ENCODE measurements around the gene CCDC178.
A peak's percentile ranks its signal among the peaks of the same experiment; 100 is the strongest.
"Not testable (repeated sequence)": the region's sequence is repeated elsewhere in the genome, so short reads cannot be mapped to it uniquely, and the experiment has no call there.

CCDC178 gene

DNA sequence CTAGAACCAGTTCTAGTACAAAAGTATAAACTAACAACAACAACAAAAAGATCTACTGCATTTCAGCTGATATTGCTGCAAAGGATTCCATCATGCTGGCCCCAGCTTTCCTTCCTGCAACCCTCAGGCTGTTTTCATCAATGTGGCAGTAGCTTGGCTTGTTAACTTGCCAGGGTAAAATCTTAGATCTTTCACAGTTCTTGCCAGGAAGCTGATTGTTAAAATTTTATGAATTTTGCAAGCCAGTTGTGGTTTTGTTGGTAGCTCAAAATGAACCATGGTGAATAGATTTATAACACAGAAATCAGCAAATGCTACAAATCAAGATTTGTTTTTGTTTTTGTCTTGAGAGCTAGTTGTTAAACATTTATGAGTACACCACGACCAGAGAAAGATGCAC is 19.3 kb downstream of the CCDC178 start:
- no peak overlapping the region for H3K27ac ChIP-seq
- TF ChIP-seq ZFX (IDR thresholded peaks at IDR 0.05): no peak
- TF ChIP-seq, protein P1, sequence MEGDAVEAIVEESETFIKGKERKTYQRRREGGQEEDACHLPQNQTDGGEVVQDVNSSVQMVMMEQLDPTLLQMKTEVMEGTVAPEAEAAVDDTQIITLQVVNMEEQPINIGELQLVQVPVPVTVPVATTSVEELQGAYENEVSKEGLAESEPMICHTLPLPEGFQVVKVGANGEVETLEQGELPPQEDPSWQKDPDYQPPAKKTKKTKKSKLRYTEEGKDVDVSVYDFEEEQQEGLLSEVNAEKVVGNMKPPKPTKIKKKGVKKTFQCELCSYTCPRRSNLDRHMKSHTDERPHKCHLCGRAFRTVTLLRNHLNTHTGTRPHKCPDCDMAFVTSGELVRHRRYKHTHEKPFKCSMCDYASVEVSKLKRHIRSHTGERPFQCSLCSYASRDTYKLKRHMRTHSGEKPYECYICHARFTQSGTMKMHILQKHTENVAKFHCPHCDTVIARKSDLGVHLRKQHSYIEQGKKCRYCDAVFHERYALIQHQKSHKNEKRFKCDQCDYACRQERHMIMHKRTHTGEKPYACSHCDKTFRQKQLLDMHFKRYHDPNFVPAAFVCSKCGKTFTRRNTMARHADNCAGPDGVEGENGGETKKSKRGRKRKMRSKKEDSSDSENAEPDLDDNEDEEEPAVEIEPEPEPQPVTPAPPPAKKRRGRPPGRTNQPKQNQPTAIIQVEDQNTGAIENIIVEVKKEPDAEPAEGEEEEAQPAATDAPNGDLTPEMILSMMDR (conservative IDR thresholded peaks at IDR 0.05): no peak

DNA sequence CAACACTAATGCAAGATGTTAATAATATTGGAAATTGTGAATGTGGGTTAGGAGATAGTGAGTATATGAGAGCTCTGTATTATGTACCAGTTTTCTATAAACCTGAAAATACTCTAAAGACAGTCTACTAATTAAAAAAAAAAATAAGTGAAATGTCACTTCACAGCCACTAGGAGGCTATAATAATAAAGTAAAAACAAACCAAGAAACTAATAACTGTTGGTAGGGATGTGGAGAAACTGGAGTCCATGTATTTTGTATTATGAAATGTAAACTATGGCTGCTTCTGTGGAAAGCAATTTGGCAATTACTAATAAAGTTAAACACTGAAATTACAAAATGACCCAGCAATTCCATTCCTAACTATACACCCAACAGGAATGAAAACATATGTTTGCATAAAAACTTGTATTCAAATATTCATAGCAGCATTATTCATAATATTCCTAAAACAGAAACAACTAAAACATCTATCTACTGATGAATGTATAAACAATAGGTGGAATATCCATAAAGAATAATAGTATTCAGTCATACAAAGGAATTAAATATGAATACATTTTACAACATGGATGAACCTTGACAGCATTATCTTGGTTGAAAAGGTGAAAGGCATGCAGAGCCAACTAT is 36.2 kb downstream of the CCDC178 start:
- no peak for TF ChIP-seq ZFX (IDR thresholded peaks at IDR 0.05)
- TF ChIP-seq, protein P1 (conservative IDR thresholded peaks at IDR 0.05): peak; percentile 55
- no peak overlapping the region for H3K27ac ChIP-seq

DNA sequence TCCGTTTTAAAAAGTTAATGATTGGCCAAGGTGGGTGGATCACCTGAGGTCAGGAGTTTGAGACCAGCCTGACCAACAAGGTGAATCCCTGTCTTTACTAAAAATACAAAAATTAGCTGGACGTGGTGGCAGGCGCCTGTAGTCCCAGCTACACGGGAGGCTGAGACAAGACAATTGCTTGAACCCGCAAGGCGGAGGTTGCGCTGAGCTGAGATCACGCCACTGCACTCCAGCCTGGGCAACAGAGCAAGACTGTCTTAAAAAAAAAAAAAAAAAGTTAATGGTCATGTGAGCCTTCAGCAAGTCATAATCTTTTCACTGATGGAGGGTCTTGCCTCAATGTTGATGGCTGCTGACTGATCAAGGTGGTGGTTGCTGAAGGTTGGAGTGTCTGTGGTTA is 41.6 kb downstream of the CCDC178 start:
- not testable (repeated sequence) for H3K27ac ChIP-seq

DNA sequence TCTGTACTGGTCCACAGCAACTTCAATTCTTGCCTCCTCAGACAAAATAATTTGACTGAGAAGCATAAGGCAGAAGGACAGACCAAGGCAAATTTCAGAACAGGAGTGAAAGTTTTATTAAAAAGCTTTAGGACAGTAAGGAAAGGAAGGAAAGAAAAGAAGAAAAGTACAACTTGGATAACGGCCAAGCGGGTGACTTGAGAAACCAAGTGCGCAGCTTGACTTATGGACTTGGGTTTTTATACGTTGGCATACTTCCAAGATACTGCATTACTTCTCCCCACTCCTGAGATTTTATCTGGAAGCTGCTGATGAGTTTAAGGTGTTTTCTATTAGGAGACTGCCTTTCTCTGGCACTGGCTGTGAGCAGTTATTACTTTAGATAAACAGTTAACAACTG is 64.7 kb downstream of the CCDC178 start:
- TF ChIP-seq, protein P1 (conservative IDR thresholded peaks at IDR 0.05): no peak
- TF ChIP-seq ZFX (IDR thresholded peaks at IDR 0.05): no peak
- H3K27ac ChIP-seq: no peak overlapping the region

DNA sequence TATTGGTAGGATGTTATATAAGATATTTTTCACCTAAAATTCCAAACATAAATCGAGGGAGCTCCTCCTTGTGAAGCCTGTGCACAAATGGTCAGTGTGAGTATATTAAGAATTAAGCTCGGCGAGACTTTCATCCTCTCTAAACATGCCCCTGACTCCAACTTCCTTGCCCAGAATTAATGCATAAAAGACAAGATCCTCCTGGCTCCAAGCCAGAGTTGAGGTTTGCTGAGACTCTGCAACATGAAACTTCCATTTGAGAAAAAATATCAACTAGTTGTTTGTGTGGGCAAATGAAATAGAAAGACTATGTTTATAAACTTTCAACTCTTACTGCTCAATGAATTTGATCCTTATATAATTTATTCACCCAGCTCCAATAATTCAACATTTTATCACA is 68.1 kb downstream of the CCDC178 start:
- H3K27ac ChIP-seq: no peak overlapping the region
- TF ChIP-seq, protein P1 (conservative IDR thresholded peaks at IDR 0.05): no peak
- TF ChIP-seq ZFX (IDR thresholded peaks at IDR 0.05): no peak

DNA sequence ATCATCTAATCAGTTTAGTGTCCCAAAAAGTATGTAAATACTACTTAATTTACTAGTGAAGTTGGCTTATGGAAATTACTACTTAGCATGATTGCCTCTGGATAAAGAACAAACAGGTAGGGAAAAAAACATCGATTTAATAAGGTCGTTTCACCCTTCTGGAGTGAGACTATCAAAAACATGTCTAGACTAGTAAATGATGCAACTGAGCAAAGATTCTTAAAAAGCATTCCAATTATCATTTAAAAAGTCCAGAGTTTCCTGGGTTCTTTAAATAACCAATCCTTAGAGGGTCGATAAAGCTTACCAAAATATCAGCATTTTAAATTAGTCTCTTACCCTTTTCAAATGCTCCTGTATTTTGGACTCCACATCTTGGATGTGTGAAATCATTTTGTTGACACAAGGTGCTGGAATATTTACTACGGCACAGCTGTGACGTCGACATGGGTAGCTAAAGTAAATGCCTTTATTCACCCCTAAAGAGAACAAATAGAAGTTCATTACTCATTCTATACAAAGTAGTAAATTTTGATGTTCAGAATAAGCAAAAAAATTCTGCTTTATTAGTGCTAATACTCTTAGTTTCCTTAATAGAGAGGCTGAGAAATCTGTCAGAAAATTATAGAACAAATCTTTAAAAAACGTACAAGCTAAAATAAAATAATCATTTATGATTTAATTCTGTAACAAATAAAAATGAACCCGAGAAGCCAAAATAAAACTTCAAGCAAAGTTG is 70.6 kb downstream of the CCDC178 start:
- TF ChIP-seq, protein P1 (conservative IDR thresholded peaks at IDR 0.05): no peak
- no peak for TF ChIP-seq ZFX (IDR thresholded peaks at IDR 0.05)

DNA sequence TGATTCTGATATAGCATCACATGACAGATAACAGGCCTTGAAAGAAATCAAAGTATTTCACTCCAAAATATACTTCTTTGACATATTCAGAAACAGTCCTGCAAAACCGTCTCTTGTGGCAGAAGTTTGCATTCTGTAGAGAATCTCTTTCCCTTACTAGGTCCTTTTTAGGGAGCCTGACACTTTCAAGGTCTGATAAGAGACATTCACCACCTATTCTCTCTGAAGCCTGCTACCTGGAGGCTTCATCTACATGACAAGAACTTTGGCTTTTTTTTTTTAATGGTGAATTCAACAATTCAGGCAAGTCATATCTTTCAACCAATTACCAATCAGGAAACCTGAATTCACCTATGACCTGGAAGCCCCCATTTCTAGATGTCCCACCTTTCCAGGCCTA is 83.8 kb downstream of the CCDC178 start:
- no peak overlapping the region for H3K27ac ChIP-seq
- TF ChIP-seq, protein P1 (conservative IDR thresholded peaks at IDR 0.05): no peak
- no peak for TF ChIP-seq ZFX (IDR thresholded peaks at IDR 0.05)

More for the DNA sequence above, 70.6 kb downstream of the CCDC178 start:
- H3K27ac ChIP-seq: no peak overlapping the region

DNA sequence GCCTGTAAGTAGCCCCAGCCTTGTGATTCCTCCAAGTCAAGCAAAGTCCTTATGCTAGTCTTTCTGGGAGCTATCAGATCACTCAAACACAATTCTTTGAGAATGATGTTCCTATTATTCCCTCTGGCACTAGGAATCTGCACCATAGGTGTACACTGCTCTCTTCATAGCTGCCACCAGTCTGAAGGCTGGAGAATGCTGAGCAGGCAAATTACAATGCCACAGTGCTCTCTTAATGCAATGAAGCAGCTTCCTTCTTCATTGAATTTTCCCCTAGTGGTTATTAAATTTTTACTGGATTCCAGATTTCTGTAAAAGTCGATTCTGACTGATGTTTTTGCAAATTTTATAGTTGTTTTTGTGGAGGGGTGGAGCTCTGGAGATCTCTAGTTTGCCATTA is 84.8 kb downstream of the CCDC178 start:
- TF ChIP-seq, protein P1 (conservative IDR thresholded peaks at IDR 0.05): no peak
- TF ChIP-seq ZFX (IDR thresholded peaks at IDR 0.05): no peak

More for the DNA sequence above, 84.8 kb downstream of the CCDC178 start:
- H3K27ac ChIP-seq: no peak overlapping the region
